ENCODE data around the gene ACADS. TPM values are rescaled to one million over a fixed set of nuclear protein-coding genes. Genes with fewer than 3 reads are reported as not detected.

ACADS gene
- total and polyA plus RNA-seq, 2 of the 8 experiments (the other 6 are each of a cell fraction or from before 2014, with no cell fraction given) = 4.9 to 7.5 TPM

DNA sequence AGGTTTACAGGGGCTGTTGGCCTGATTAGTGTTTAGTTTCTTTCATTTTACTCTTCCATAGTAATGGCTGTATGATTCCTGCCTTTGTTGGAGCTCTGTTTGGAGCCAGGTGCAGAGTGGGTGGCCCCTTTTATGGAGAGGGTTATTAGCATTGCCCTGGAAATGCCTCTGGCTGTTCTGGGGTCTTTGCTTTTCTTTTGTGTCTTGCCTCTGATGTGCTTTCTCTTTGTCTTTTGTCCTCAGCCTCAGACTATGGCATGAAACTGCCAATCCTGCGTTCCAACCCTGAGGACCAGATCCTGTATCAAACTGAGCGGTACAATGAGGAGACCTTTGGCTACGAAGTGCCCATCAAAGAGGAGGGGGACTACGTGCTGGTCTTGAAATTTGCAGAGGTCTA, 31.8 kb upstream of the ACADS start:
- CTCF ChIA-PET (ENCODE audit: partially characterized antibody) = interaction anchor here (0.6 to 10.4 kb wide), 4 partner anchors 16 to 975 kb away, joined by 3 to 87 read pairs (median 4); no protein-coding TSS in a partner anchor
- peaks cover 6 to 22% (median 13%) of the 10 kb centered on the region in 4 experiments; a peak in 6 of 7 replicates for H3K4me1 ChIP-seq (replicated peaks in 1 of 4; ENCODE audit: control insufficient read depth in 3 of 4, insufficient read depth in 4 of 4, low read length in 3 of 4)
- peak overlapping the region; percentile 53; the same call in 1 of the 2 replicates for H3K27ac ChIP-seq (ENCODE audit: low read depth, low read length)
- H2BK20ac ChIP-seq (ENCODE audit: low read length) = no peak overlapping the region
- peaks cover 16 to 18% of the 10 kb centered on the region in 2 experiments for H4K20me1 ChIP-seq (replicated peaks in 1 of 2; ENCODE audit: control insufficient read depth in 1 of 2, insufficient read depth in 2 of 2, low read length in 2 of 2)
- H3K79me2 ChIP-seq (ENCODE audit: control insufficient read depth in 1 of 2, insufficient read depth in 2 of 2, low read length in 2 of 2) = peaks cover 28 to 68% of the 10 kb centered on the region in 2 experiments
- H2AFZ ChIP-seq (ENCODE audit: low read length) = no peak overlapping the region
- no peak for DNase-seq (ENCODE audit: low read depth in 1 of 2, low spot score in 2 of 2)
- no peak overlapping the region for H2AK5ac ChIP-seq (ENCODE audit: low read depth, low read length)
- POLR2A ChIA-PET (ENCODE audit: partially characterized antibody) = interaction anchor here (1.0 to 1.6 kb wide), 5 partner anchors 9 to 44 kb away, joined by 3 to 8 read pairs (median 3); partner anchors contain the start of gene UNC119B
- no peak overlapping the region for H4K5ac ChIP-seq (ENCODE audit: insufficient read length, low read depth, low read length)
- peaks cover 15 to 49% (median 42%) of the 10 kb centered on the region in 4 experiments for H3K36me3 ChIP-seq (ENCODE audit: control insufficient read depth in 2 of 4, insufficient read depth in 4 of 4, low read length in 3 of 4)
- H3K9ac ChIP-seq (replicated peaks in 1 of 4; ENCODE audit: extremely low read depth in 1 of 4, low read depth in 3 of 4, low read length in 3 of 4) = no peak overlapping the region
- no peak overlapping the region for H4K91ac ChIP-seq (replicated peaks; ENCODE audit: insufficient read length, low read length)
- no peaks in the 10 kb centered on the region for H3K27me3 ChIP-seq (replicated peaks in 1 of 4; ENCODE audit: control insufficient read depth in 3 of 4, extremely low read depth in 1 of 4, insufficient read depth in 3 of 4, low read length in 3 of 4)
- no peak overlapping the region for H3K23ac ChIP-seq (ENCODE audit: insufficient read length)
- no peak overlapping the region for H3K4ac ChIP-seq (replicated peaks; ENCODE audit: insufficient read length, low read depth, low read length)
- peak overlapping the region; percentile 21; the same call in 1 of the 2 replicates for H2BK12ac ChIP-seq (ENCODE audit: low read depth, low read length)
- H3K9me3 ChIP-seq (ENCODE audit: insufficient read depth in 2 of 2, low read depth in 1 of 2, low read length in 1 of 2) = no peaks in the 10 kb centered on the region
- TF ChIP-seq POU5F1 (IDR thresholded peaks at IDR 0.05; ENCODE audit: low read depth, low read length) (no peak), SIN3A (conservative IDR thresholded peaks at IDR 0.05 in 1 of 2, IDR thresholded peaks at IDR 0.05 in 1 of 2; ENCODE audit: low read depth in 1 of 2, low read length in 2 of 2) (no peak), POLR2AphosphoS5 (IDR thresholded peaks at IDR 0.05; ENCODE audit: low read depth, low read length) (no peak)
- TF ChIP-seq, protein P1, sequence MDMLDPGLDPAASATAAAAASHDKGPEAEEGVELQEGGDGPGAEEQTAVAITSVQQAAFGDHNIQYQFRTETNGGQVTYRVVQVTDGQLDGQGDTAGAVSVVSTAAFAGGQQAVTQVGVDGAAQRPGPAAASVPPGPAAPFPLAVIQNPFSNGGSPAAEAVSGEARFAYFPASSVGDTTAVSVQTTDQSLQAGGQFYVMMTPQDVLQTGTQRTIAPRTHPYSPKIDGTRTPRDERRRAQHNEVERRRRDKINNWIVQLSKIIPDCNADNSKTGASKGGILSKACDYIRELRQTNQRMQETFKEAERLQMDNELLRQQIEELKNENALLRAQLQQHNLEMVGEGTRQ (IDR thresholded peaks at IDR 0.05; ENCODE audit: low read length) = no peak
- no peak overlapping the region for H3K56ac ChIP-seq (replicated peaks; ENCODE audit: insufficient read length, low read depth, low read length)
- no peak overlapping the region for H3K4me3 ChIP-seq (ENCODE audit: extremely low read depth in 1 of 4, insufficient read depth in 2 of 4, low read depth in 3 of 4, low read length in 4 of 4)
- WGBS, 2 experiments (ENCODE audit: extremely low coverage in 1 of 2, insufficient coverage in 1 of 2, insufficient read length in 1 of 2, insufficient replicate concordance in 2 of 2, low coverage in 1 of 2, low lambda C conversion rate in 2 of 2, missing lambda C conversion rate in 1 of 2) = 66% methylated on average over 4 of the region's 4 CpGs; no CpG with 5 or more reads in 1 of the 2 experiments
- peaks cover 8% of the 10 kb centered on the region; the same call in 1 of the 2 replicates for H3K79me1 ChIP-seq (ENCODE audit: low read depth, low read length)
- H3K14ac ChIP-seq (ENCODE audit: insufficient read length) = no peak overlapping the region
- H3K23me2 ChIP-seq (ENCODE audit: low read depth, low read length) = peaks cover 1% of the 10 kb centered on the region
- H3K18ac ChIP-seq (ENCODE audit: extremely low read depth, low read length) = no peak overlapping the region
- H4K8ac ChIP-seq (ENCODE audit: extremely low read depth, insufficient read depth, low read length) = no peak overlapping the region
- H3K4me2 ChIP-seq (ENCODE audit: insufficient read depth in 1 of 2, low read depth in 2 of 2, low read length in 2 of 2) = peak overlapping the region; percentile 46 to 61; a peak in 3 of 4 replicates
- peak overlapping the region; percentile 37; the same call in 1 of the 2 replicates for H2BK5ac ChIP-seq (ENCODE audit: low read depth, low read length)
- H2BK120ac ChIP-seq (replicated peaks; ENCODE audit: low read depth, low read length) = no peak overlapping the region
- H2BK15ac ChIP-seq (ENCODE audit: low read length) = no peak overlapping the region
- FAIRE-seq = no peak
